Activated CD8-positive, alpha-beta T cell treated with anti-CD3 and anti-CD28 coated beads for 36 hours (primary cell): ENCODE results near the gene SHLD1. TPM values are rescaled to one million over a fixed set of nuclear protein-coding genes. Genes with fewer than 3 reads are reported as not detected.

Experiments
- ATAC-seq: fragments of 200-7000 bp; cut with Tn5 transposase; one replicate; pipeline ENCODE4 v1.10.0; 2021; ENCODE audit warnings: mild to moderate bottlenecking, moderate library complexity
- CTCF ChIA-PET: fragments of 350-600 bp; sonication (Branson Sonifier 250); formaldehyde crosslinking; loops from one replicate; lab custom pipeline; 2021; ENCODE audit warnings: antibody characterized with exemption; lab: Charles Lee
- POLR2A ChIA-PET: fragments of 350-600 bp; sonication (Branson Sonifier 250); formaldehyde crosslinking; loops from one replicate; lab custom pipeline; 2021; ENCODE audit warnings: antibody characterized with exemption; lab: Charles Lee
- DNase-seq: peaks from one replicate; pipeline ENCODE4 v3.0.0-alpha.2; 2020
- H3K27ac Mint-ChIP-seq: one replicate; pipeline ENCODE4 v1.8.0; 2021; ENCODE audit warnings: mild to moderate bottlenecking, mixed read lengths
- H3K27me3 Mint-ChIP-seq: one replicate; pipeline ENCODE4 v1.8.0; 2021; ENCODE audit warnings: mixed read lengths
- H3K36me3 Mint-ChIP-seq: one replicate; pipeline ENCODE4 v1.8.0; 2021; ENCODE audit warnings: low read depth, mixed read lengths
- H3K4me1 Mint-ChIP-seq: one replicate; pipeline ENCODE4 v1.8.0; 2021; ENCODE audit warnings: low read depth, mixed read lengths
- H3K4me3 Mint-ChIP-seq: one replicate; pipeline ENCODE4 v1.8.0; 2021; ENCODE audit warnings: mild to moderate bottlenecking, moderate library complexity, mixed read lengths
- H3K9me3 Mint-ChIP-seq: one replicate; pipeline ENCODE4 v1.8.0; 2021; ENCODE audit warnings: mixed read lengths
- CTCF ChIP-seq: fragments of 200-600 bp; IDR thresholded peaks from one replicate; pipeline ENCODE4 v1.8.0; 2022; ENCODE audit warnings: antibody characterized with exemption, mild to moderate bottlenecking
- intact Hi-C: fragments of 100-400 bp; cut with micrococcal nuclease; formaldehyde crosslinking; loops from one replicate; pipeline ENCODE4 v1.10.0; 2022
- total RNA-seq, 2 experiments: library from RNA; stranded (reverse); gene quantifications; one replicate each; pipeline ENCODE4 v1.2.3, GENCODE V29; 2021

SHLD1 gene
- total RNA-seq, 2 experiments from 2014 or later = 6.5 to 6.9 TPM

- DNase-seq (no peak), ATAC-seq (no peak)
- TF ChIP-seq CTCF = no peak
- intact Hi-C loops = no loop called here
- no peak overlapping the region for H3K27ac Mint-ChIP-seq
- no peak overlapping the region for H3K4me3 Mint-ChIP-seq
- CTCF ChIA-PET = interaction anchor here (1.9 kb wide), 1 partner anchor 10 kb away, joined by 8 read pairs; no protein-coding TSS in a partner anchor
- peaks cover 5% of the 10 kb centered on the region for H3K9me3 Mint-ChIP-seq
- H3K36me3 Mint-ChIP-seq = no peaks in the 10 kb centered on the region
- POLR2A ChIA-PET = interaction anchor here (0.7 to 1.0 kb wide), 2 partner anchors 13 to 37 kb away, joined by 3 read pairs; no protein-coding TSS in a partner anchor
- H3K4me1 Mint-ChIP-seq = peaks cover 9% of the 10 kb centered on the region
- no peaks in the 10 kb centered on the region for H3K27me3 Mint-ChIP-seq
These were observed 23.1 kb upstream of the SHLD1 start for GRCh38 chr20:5727018-5727515.

- Mint-ChIP-seq H3K27me3 (no peaks in the 10 kb centered on the region), H3K36me3 (no peaks in the 10 kb centered on the region), H3K9me3 (peaks cover 5% of the 10 kb centered on the region), H3K4me3 (no peak overlapping the region), H3K27ac (no peak overlapping the region), H3K4me1 (peaks cover 3% of the 10 kb centered on the region)
- intact Hi-C loops = no loop called here
- ATAC-seq = no peak
- CTCF ChIA-PET = no interaction called here
- POLR2A ChIA-PET = no interaction called here
- no peak for DNase-seq
- TF ChIP-seq CTCF = no peak
These were observed 20.9 kb upstream of the SHLD1 start for GRCh38 chr20:5729348-5729747.

- Mint-ChIP-seq H3K4me3 (no peak overlapping the region), H3K27me3 (no peaks in the 10 kb centered on the region), H3K4me1 (no peaks in the 10 kb centered on the region), H3K27ac (no peak overlapping the region), H3K9me3 (peaks cover 5% of the 10 kb centered on the region), H3K36me3 (no peaks in the 10 kb centered on the region)
- CTCF ChIA-PET = interaction anchor here (1.0 to 1.7 kb wide), 4 partner anchors 9 to 201 kb away, joined by 3 to 4 read pairs (median 4); no protein-coding TSS in a partner anchor
- POLR2A ChIA-PET = no interaction called here
- DNase-seq = no peak
- intact Hi-C loops = no loop called here
- TF ChIP-seq CTCF = no peak
- ATAC-seq = no peak
These were observed 20.1 kb upstream of the SHLD1 start for GRCh38 chr20:5730131-5730530.

- ATAC-seq = no peak
- Mint-ChIP-seq H3K27ac (no peak overlapping the region), H3K9me3 (peaks cover 4% of the 10 kb centered on the region), H3K27me3 (no peaks in the 10 kb centered on the region), H3K4me1 (peaks cover 1% of the 10 kb centered on the region), H3K4me3 (no peak overlapping the region), H3K36me3 (no peaks in the 10 kb centered on the region)
- ChIA-PET CTCF (no interaction called here), POLR2A (no interaction called here)
- no peak for DNase-seq
- intact Hi-C loops = no loop called here
- no peak for TF ChIP-seq CTCF
These were observed 18.3 kb upstream of the SHLD1 start for GRCh38 chr20:5731753-5732366.

- no peak for ATAC-seq
- Mint-ChIP-seq H3K4me3 (no peak overlapping the region), H3K4me1 (peaks cover 16% of the 10 kb centered on the region), H3K27me3 (no peaks in the 10 kb centered on the region), H3K9me3 (no peaks in the 10 kb centered on the region), H3K36me3 (no peaks in the 10 kb centered on the region), H3K27ac (no peak overlapping the region)
- no peak for DNase-seq
- intact Hi-C loops = no loop called here
- no peak for TF ChIP-seq CTCF
- ChIA-PET CTCF (no interaction called here), POLR2A (no interaction called here)
These were observed 15.6 kb upstream of the SHLD1 start for GRCh38 chr20:5734602-5735001.
